Adrenal gland (tissue), 12 donors: ENCODE measurements around the gene EFNA5. TPM values are rescaled to one million over a fixed set of nuclear protein-coding genes. Genes with fewer than 3 reads are reported as not detected.

Source experiments
- DNase-seq, 7 donors: peaks; one replicate each; pipeline ENCODE4 v3.0.0-alpha.2; 2019 to 2020
- H3K27ac ChIP-seq, 5 donors: fragments of 200-600 bp; sonication (generic) in 4 of 5; 1 replicate in 3 of 5; 2 replicates in 2 of 5; pipeline versions ENCODE4 v1.5.1 to v1.8.0; 2016 to 2020; ENCODE audit warnings: mild to moderate bottlenecking in 1 of 5
- H3K27me3 ChIP-seq: fragments of 200-600 bp; 2 replicates; pipeline ENCODE4 v1.8.0; 2021
- H3K36me3 ChIP-seq, 2 donors: fragments of 200-600 bp; replicated peaks in 1 of 2; 1 replicate in 1 of 2; 2 replicates in 1 of 2; pipeline versions ENCODE4 v1.5.1 to v1.8.0; 2018 to 2022
- H3K4me1 ChIP-seq, 2 donors: fragments of 200-600 bp; replicated peaks in 1 of 2; 1 replicate in 1 of 2; 2 replicates in 1 of 2; pipeline versions ENCODE4 v1.5.1 to v1.8.0; 2018 to 2021
- H3K4me3 ChIP-seq, 4 donors: fragments of 200-600 bp; sonication (generic) in 3 of 4; one replicate each; pipeline ENCODE4 v1.5.1; 2016 to 2018
- H3K9me3 ChIP-seq, 3 donors: fragments of 200-600 bp; sonication (generic) in 1 of 3; replicated peaks in 1 of 3; 1 replicate in 2 of 3; 2 replicates in 1 of 3; pipeline versions ENCODE4 v1.5.1 to v1.8.0; 2016 to 2021
- CTCF ChIP-seq, 6 experiments: fragments of 450-650 bp in 4 of 6; fragments of 200-600 bp in 2 of 6; sonication (generic) in 1 of 6; IDR thresholded peaks; 1 replicate in 5 of 6; 2 replicates in 1 of 6; pipeline versions ENCODE4 v1.5.1 to v1.8.0; 2016 to 2021; ENCODE audit warnings: antibody characterized with exemption in 6 of 6, mild to moderate bottlenecking in 2 of 6, moderate library complexity in 1 of 6
- POLR2A ChIP-seq, 2 donors: fragments of 450-650 bp; IDR thresholded peaks; one replicate each; pipeline ENCODE4 v1.6.1; 2017; ENCODE audit warnings: antibody characterized with exemption in 2 of 2, mild to moderate bottlenecking in 2 of 2, moderate library complexity in 1 of 2
- WGBS, 4 donors: extraction: QIAGEN DNeasy Blood & Tissue Kit in 2 of 4; methylation state at CpG; one replicate each; pipeline versions ENCODE4 v1.1.5 to v1.1.7; 2013 to 2017; 5-methylcytosine and 5-hydroxymethylcytosine counted together
- intact Hi-C, 2 donors: fragments of 100-400 bp; cut with DNase I; formaldehyde crosslinking; loops; one replicate each; pipeline versions ENCODE4 v1.14.1 to v1.15.0; 2022 to 2023
- polyA plus RNA-seq, 3 donors: library from polyadenylated mRNA; stranded (reverse); fragments of 200-250 nt in 2 of 3; fragments of 350-450 nt in 1 of 3; fragmentation: Illumina TruSeq in 1 of 3; extraction: RNeasy Lipid Tissue Mini Kit (QIAGEN cat#74804) in 1 of 3; gene quantifications; one replicate each; pipeline ENCODE4 v1.2.3, GENCODE V29; 2013 to 2014
- total RNA-seq, 9 donors: library from RNA; depleted of rRNA in 4 of 9; stranded (reverse); fragments of >200 nt in 4 of 9; fragments of 120-200 nt in 1 of 9; fragmentation: NEBNext Ultra II Directional in 1 of 9; extraction: Animal tissue kit (Norgen Biotek cat#: 25700) in 1 of 9; gene quantifications; one replicate each; pipeline versions ENCODE4 v1.1.0 to v1.2.4, GENCODE V29; 2013 to 2023
- donor health status: healthy with polysubstance abuse.
- donor health status: Bipolar disorder and iron deficiency.
- donor health status: DM: yes; HTN: yes; CAD: no.
- donor health status: DM: no; HTN: no; CAD: no.
- donor health status: DM: no; HTN: no; CAD: no.
- donor health status: DM: yes; HTN: yes; CAD: no.

EFNA5 gene
- total and polyA plus RNA-seq, 12 donors: 0.06 to 11.8 (median 1.6) TPM

- H3K9me3 ChIP-seq: no peaks in the 10 kb centered on the region
- H3K27ac ChIP-seq: no peak overlapping the region
- H3K4me3 ChIP-seq: no peak overlapping the region
- no peak for DNase-seq
- H3K27me3 ChIP-seq: no peaks in the 10 kb centered on the region
- no peaks in the 10 kb centered on the region for H3K4me1 ChIP-seq
- TF ChIP-seq CTCF (IDR thresholded peaks at IDR 0.05): no peak
- TF ChIP-seq POLR2A (IDR thresholded peaks at IDR 0.05): no peak
- 85 to 94% (median 92%) methylated on average over 4 of the region's 4 CpGs for WGBS, 4 donors
- intact Hi-C loops: no loop called here
- H3K36me3 ChIP-seq: no peaks in the 10 kb centered on the region
Measured at GRCh38 chr5:107594253-107595045, 76.3 kb downstream of the EFNA5 start.

- no peak for DNase-seq
- intact Hi-C loops: no loop called here
- WGBS, 4 donors: 20 to 58% (median 55%) methylated on average over 2 to 3 of the region's 3 CpGs
- Histone ChIP-seq H3K9me3 (no peaks in the 10 kb centered on the region), H3K27me3 (no peaks in the 10 kb centered on the region), H3K36me3 (no peaks in the 10 kb centered on the region), H3K4me3 (no peak overlapping the region), H3K4me1 (no peaks in the 10 kb centered on the region), H3K27ac (no peak overlapping the region)
- TF ChIP-seq POLR2A (IDR thresholded peaks at IDR 0.05) (no peak), CTCF (IDR thresholded peaks at IDR 0.05) (no peak)
Measured at GRCh38 chr5:107593009-107593408, 77.7 kb downstream of the EFNA5 start.

DNA sequence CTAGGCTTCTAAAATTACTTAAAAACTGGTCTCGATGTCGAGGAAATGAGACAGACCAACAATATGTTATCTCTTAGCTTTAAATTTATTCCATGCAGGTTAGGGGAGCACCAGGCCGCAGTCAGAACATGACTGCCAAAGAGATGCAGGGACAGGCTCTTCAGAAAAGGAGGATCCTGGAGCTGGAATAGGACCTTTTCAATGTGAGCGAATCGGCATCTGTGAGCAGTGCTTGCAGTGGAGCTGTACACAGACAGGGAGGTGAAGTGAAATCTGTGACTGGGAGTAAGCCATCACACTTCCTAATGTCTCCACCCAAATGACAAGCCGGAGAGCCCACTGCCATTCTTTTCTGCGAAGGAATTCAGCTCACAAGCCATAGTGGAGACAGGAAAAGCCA lies 78.2 kb downstream of the EFNA5 start:
- no peak overlapping the region for H3K4me3 ChIP-seq
- no peaks in the 10 kb centered on the region for H3K27me3 ChIP-seq
- H3K4me1 ChIP-seq: no peaks in the 10 kb centered on the region
- no peak for DNase-seq
- H3K27ac ChIP-seq: no peak overlapping the region
- intact Hi-C loops: no loop called here
- TF ChIP-seq CTCF (IDR thresholded peaks at IDR 0.05): no peak
- TF ChIP-seq POLR2A (IDR thresholded peaks at IDR 0.05): no peak
- H3K9me3 ChIP-seq: no peaks in the 10 kb centered on the region
- no peaks in the 10 kb centered on the region for H3K36me3 ChIP-seq
- 61 to 84% (median 78%) methylated on average over 7 of the region's 7 CpGs for WGBS, 4 donors

DNA sequence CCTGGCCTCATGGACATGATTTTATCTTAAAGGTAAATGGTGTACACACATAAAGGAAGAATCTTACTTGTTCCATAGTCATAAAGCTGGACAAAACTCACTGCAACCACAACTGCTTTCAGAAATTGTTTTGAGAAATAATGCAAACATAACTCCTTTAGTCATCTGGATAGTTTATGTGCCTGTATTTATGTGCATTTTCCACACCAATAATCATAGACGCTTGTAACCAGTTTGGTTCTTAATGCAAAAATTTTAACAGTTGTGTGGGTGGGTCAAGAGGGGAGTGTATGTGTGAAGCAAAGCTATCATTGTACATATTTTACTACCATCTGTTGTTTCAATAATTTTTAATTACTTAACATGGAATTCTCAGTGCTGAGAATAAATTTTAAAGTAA lies 80.1 kb downstream of the EFNA5 start:
- Histone ChIP-seq H3K36me3 (no peaks in the 10 kb centered on the region), H3K4me3 (no peak overlapping the region), H3K27ac (no peak overlapping the region), H3K4me1 (no peaks in the 10 kb centered on the region), H3K9me3 (no peaks in the 10 kb centered on the region), H3K27me3 (no peaks in the 10 kb centered on the region)
- WGBS, 4 donors: 67 to 83% (median 77%) methylated on average over 1 of the region's 1 CpG
- DNase-seq: no peak
- intact Hi-C loops: no loop called here
- TF ChIP-seq CTCF (IDR thresholded peaks at IDR 0.05) (no peak), POLR2A (IDR thresholded peaks at IDR 0.05) (no peak)
